GM12891 (cell line): ENCODE measurements around the gene KCNE4.

Experiments used
- DNase-seq: peaks from one replicate; pipeline ENCODE4 v3.0.0; 2011; ENCODE audit warnings: low spot score; ENCODE audit not compliant: insufficient read length
- FAIRE-seq: peaks from 2 replicates; lab custom pipeline; 2011; peaks lifted over from hg19 to GRCh38; lab: Jason Lieb, UNC
- PAX5 ChIP-seq: IDR thresholded peaks from 2 replicates; pipeline ENCODE4 v1.6.1; 2011; ENCODE audit warnings: low read length, moderate library complexity, mild to moderate bottlenecking; ENCODE audit not compliant: insufficient read depth, severe bottlenecking
- POLR2A ChIP-seq: IDR thresholded peaks from 2 replicates; pipeline ENCODE4 v1.6.1; 2011; ENCODE audit warnings: low read depth, low read length, control low read depth
- POLR2AphosphoS5 ChIP-seq: IDR thresholded peaks from 2 replicates; pipeline ENCODE4 v1.6.1; 2011; ENCODE audit warnings: low read depth, low read length, control low read depth
- POU2F2 ChIP-seq: IDR thresholded peaks from 2 replicates; pipeline ENCODE4 v1.6.1; 2011; ENCODE audit warnings: low read depth, mild to moderate bottlenecking, control low read depth, low read length, moderate library complexity
- SPI1 ChIP-seq: IDR thresholded peaks from 2 replicates; pipeline ENCODE4 v1.6.1; 2011; ENCODE audit warnings: low read depth, low read length, control low read depth
- TAF1 ChIP-seq: IDR thresholded peaks from 2 replicates; pipeline ENCODE4 v1.6.1; 2011; ENCODE audit warnings: low read depth, low read length, control low read depth

KCNE4 gene

GRCh38 chr2:223046470-223047040 is 5.4 kb upstream of the KCNE4 start:
- no peak for DNase-seq
- TF ChIP-seq POU2F2 (no peak), TAF1 (no peak), POLR2A (no peak), PAX5 (no peak), SPI1 (no peak), POLR2AphosphoS5 (no peak)
- FAIRE-seq, result no peak

- DNase-seq (no peak), FAIRE-seq (no peak)
- TF ChIP-seq POLR2AphosphoS5, result no peak
- no peak for TF ChIP-seq POLR2A
- TF ChIP-seq PAX5, result no peak
- TF ChIP-seq TAF1, result no peak
- no peak for TF ChIP-seq POU2F2
- TF ChIP-seq SPI1, result no peak
Measured at GRCh38 chr2:223047260-223047761, 4.7 kb upstream of the KCNE4 start.

- no peak for TF ChIP-seq POLR2A
- no peak for DNase-seq
- FAIRE-seq, result no peak
Measured at GRCh38 chr2:223048519-223048918, 3.5 kb upstream of the KCNE4 start.

- DNase-seq, result no peak
- TF ChIP-seq PAX5, result no peak
- no peak for TF ChIP-seq SPI1
- no peak for TF ChIP-seq POU2F2
- no peak for TF ChIP-seq POLR2A
- no peak for TF ChIP-seq POLR2AphosphoS5
- TF ChIP-seq TAF1, result no peak
- FAIRE-seq, result no peak
Measured at GRCh38 chr2:223049356-223049755, 2.6 kb upstream of the KCNE4 start.

GRCh38 chr2:223050188-223050587 is 1.8 kb upstream of the KCNE4 start:
- FAIRE-seq (no peak), DNase-seq (no peak)
- TF ChIP-seq POU2F2 (no peak), PAX5 (no peak), SPI1 (no peak), POLR2AphosphoS5 (no peak), POLR2A (no peak), TAF1 (no peak)

GRCh38 chr2:223050900-223051504 is 988 bp upstream of the KCNE4 start:
- TF ChIP-seq PAX5 (no peak), POU2F2 (no peak)
- DNase-seq (no peak), FAIRE-seq (no peak)

- TF ChIP-seq SPI1 (no peak), TAF1 (no peak), PAX5 (no peak), POLR2AphosphoS5 (no peak), POLR2A (no peak), POU2F2 (no peak)
- DNase-seq (no peak), FAIRE-seq (no peak)
Measured at GRCh38 chr2:223052548-223053483, 826 bp downstream of the KCNE4 start.

GRCh38 chr2:223053484-223054192 is 1.6 kb downstream of the KCNE4 start:
- no peak for TF ChIP-seq POLR2A
- no peak for TF ChIP-seq PAX5
- TF ChIP-seq SPI1, result no peak
- TF ChIP-seq POLR2AphosphoS5, result no peak
- no peak for FAIRE-seq
- no peak for DNase-seq

- TF ChIP-seq TAF1 (no peak), PAX5 (no peak)
- FAIRE-seq (no peak), DNase-seq (no peak)
Measured at GRCh38 chr2:223054193-223054781, 2.3 kb downstream of the KCNE4 start.

- DNase-seq (no peak), FAIRE-seq (no peak)
- TF ChIP-seq TAF1 (no peak), PAX5 (no peak), POLR2A (no peak), POU2F2 (no peak), POLR2AphosphoS5 (no peak), SPI1 (no peak)
Measured at GRCh38 chr2:223055140-223055539, 3.1 kb downstream of the KCNE4 start.
